Amygdala (tissue), 56 donors: ENCODE measurements around the gene ABO.
"Not testable (repeated sequence)": the region's sequence is repeated elsewhere in the genome, so short reads cannot be mapped to it uniquely, and the experiment has no call there.

Experiments used
- DNase-seq, 56 donors: peaks; one replicate each; lab custom pipeline; 2025; lab: John Stamatoyannopoulos, UW

ABO gene

GRCh38 chr9:133228474-133229193 lies 46.4 kb downstream of the ABO start:
- not testable (repeated sequence) for DNase-seq

DNA sequence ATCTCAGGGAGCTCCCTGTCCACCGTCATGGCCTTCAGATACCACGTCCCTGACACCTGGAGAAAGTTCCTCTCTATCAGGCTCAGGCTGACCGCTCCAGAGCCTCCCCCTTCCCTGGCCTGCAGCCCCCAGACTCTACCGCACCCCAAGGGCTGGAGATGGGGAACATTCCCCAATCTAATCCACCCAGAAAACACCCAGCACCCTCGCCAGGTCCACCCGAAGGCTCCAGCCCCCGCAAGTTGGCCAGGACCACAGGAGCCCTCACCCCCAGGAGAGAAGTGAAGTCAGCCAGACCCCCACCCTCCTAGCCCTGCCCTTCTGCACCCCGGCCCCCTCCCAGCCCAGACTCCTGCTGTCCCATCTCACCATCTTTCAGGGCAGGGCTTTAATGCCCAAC lies 47.0 kb downstream of the ABO start:
- not testable (repeated sequence) for DNase-seq

DNA sequence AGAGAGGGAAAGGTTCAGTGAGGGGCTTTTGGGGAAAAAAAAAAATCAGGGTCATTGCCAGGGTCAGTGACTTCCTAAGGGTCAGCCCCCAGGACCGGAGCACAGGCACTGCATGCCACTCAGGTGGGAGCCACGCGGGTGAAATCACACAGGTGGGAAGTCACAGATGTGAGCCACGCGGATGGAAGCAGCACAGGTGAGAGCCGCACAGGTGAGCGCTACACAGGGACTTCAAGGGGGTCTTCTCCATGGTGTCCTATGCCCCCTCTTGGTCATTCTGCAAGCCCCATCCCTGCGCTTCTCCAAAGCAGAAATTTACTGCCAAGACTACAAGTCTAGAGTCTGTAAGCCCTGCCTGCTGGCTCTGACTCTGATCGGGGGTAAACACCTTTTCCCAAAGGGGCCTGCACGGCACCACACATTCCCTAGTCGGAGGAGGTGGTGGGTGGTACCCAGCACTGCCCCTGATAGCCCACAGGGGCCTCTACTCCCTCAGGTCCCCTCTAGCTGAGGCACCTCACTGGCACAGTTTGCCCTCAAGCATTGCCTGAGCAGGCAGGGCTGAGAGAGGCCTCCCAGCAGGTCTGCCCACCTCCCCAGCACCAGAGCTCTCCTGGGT lies 47.6 kb downstream of the ABO start:
- DNase-seq = no peak

- no peak for DNase-seq
Measured at GRCh38 chr9:133226219-133227171, 48.5 kb downstream of the ABO start.

GRCh38 chr9:133225171-133226011 lies 49.6 kb downstream of the ABO start:
- no peak for DNase-seq

- DNase-seq = no peak
Measured at GRCh38 chr9:133224762-133225161, 50.2 kb downstream of the ABO start.

- not testable (repeated sequence) for DNase-seq
Measured at GRCh38 chr9:133223159-133223756, 51.7 kb downstream of the ABO start.

DNA sequence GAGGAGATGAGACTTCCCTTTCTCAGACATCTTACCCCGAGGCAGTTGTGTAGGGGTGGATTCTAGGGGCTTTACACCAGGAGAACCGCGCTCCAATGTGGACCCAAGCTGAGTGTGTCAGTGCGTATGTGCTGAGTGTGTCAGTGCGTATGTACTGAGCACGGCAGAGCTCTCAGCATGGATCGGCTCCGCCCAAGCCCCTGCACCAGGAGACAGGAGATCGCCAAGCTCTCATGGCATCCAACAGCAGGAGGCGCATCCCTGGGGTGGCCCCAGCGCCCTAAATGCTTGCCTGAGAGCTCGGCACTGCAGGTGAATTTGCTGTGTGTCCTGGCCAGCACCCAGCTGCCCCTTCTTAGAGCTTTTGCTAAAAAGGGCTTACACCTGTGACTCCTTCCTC lies 53.0 kb downstream of the ABO start:
- DNase-seq = not testable (repeated sequence)

DNA sequence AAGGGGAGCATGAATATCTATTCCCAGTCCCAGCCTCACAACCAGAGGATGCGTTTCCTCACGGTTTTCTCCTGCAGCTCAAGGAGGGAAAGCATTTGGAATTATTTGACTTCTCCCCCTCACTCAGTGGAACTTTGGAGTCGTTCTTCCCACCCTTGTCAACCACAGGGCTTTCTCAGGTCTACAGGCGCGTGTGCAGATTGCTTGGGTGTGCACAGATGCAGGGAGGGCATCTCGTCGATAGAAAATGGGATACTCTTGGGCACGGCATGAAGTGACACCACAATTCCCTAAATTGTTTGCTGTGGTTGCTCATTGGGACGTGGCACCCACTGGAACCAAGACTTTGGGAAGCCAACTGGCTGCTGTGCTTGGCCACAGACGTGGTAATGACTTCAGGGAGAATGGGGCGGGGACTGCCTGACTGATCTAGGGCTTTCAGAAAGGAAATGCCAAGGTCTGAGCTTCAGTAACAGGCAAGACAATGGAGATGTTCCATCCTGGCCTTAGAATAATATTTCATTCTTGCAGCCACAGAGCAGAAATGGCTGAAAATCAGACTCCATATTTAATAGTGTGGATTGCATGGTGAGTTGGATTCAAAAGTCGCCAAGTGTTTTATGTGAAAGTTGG lies 53.7 kb downstream of the ABO start:
- no peak for DNase-seq

GRCh38 chr9:133218049-133218975 lies 56.7 kb downstream of the ABO start:
- not testable (repeated sequence) for DNase-seq

- DNase-seq = not testable (repeated sequence)
Measured at GRCh38 chr9:133217333-133217988, 57.5 kb downstream of the ABO start.

DNA sequence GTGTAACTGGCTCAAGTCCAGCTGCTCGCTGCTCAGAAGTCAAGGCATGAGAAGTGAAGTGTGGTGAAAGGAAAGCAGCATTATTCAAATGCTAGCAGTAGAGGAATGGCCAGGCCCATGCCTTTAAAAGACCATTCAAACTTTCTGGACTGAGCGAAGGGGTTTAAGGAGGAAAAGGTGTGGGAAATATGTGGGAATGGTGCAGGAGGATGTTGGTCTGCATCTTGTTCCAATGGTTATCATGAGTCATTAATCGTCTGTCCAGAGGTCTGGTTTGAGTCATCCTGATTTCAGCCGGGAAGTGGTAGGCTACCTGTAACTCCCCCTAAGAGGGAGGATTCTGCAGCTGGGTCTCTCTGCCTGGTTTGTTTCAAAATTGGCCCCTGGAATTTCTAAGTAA lies 60.7 kb downstream of the ABO start:
- not testable (repeated sequence) for DNase-seq

DNA sequence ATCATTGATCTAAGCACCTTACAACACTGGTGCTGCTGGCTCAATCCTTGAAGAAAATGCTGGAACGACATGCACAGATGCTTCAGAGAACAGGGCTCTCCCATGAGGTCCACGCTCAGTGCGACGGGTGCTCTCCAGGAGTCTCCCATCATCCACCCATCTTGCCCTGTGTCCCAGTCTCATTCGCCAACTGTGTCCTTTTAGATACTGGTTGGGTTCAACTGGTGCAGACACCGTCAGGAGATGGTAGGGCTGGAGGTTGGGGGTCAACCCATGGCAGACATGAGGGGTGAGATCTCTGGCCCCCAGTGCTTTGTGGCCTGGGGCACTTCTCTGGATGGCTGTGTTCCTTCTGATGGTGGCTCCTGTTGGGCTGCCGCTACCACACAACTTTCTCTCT lies 64.4 kb downstream of the ABO start:
- DNase-seq = no peak

GRCh38 chr9:133210202-133210532 lies 64.8 kb downstream of the ABO start:
- DNase-seq = no peak

DNA sequence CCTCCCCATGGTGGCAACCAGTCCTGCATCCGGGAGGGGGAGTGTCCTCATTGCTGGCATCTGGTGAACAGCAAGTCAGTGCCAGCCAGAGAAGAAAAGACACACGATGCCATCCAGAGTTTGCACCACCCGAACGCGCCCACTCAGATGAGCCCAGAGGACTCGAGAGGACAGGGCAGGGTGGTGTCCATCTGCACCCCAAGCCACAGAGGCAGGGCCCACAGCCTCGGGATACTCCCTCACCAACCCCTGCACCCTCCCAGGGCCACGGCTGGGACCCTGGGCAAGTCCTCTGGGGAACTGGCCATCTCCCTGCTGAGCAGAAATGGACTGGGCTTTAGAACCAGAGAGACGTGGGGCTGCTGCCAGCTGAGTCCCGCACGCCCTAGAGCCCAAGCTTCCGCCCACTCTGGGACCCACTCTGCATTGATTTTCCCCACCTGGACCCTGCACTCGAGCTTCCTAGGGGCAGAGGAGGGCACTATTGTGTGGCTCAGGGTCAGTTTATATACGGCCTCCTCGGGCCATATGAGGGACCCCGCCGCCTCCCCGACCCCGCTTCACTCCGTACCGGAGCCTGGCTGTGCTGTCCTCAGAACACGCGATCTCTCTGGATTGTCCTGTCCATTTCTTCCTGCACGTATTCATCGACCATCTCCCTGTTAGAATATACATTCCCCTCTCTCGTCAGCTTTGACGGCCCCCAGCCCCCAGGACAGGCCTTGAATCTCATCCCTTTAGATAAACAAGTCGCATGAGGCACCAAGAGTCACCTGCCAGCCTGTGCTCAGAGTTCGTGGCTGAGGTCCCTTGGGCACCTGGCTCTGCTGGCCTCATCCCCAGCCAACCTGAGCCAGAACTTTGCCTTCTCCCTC lies 65.4 kb downstream of the ABO start:
- not testable (repeated sequence) for DNase-seq

- DNase-seq = not testable (repeated sequence)
Measured at GRCh38 chr9:133208880-133209300, 66.1 kb downstream of the ABO start, which contains the start of gene OBP2B. Gene OBP2B (minus strand): TSS chr9:133209250. CDS start chr9:133209199, 51 bp downstream.
